ENCODE data around the gene CSMD2. TPM values are rescaled to one million over a fixed set of nuclear protein-coding genes. Genes with fewer than 3 reads are reported as not detected.

The CSMD2 gene
- total RNA-seq, 1 experiment from 2014 or later = 2.8 TPM

DNA sequence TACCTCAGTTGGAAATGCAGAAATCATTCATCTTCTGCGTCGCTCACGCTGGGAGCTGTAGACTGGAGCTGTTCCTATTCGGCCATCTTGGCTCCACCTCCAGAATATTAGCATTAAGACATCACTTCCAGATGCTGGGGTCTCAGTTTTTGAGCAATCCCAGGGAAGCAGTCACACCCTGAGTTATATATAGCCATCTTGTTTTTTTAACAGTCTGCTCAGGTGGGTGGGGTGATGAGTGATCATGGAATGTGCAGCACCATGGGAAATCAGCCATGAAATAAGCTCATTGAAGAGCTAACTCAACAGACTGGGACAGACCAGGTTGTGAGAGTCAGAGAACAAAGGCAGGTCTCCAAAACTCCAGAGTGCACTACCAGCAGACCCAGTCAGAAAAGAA lies 328.1 kb downstream of the CSMD2 start:
- H3K36me3 ChIP-seq (ENCODE audit: insufficient read depth, low read length, poor library complexity, severe bottlenecking) = no peaks in the 10 kb centered on the region
- no TSS peak for BruUV-seq (replicated peaks)
- H3K27me3 ChIP-seq (replicated peaks; ENCODE audit: insufficient read depth, low read depth, low read length, poor library complexity) = no peaks in the 10 kb centered on the region
- no peak overlapping the region for H3K4me3 ChIP-seq (ENCODE audit: low read depth, low read length, poor library complexity, severe bottlenecking)
- ChIA-PET POLR2A (ENCODE audit: low non-redundant PET) (no interaction called here), CTCF (no interaction called here)
- no peak overlapping the region for H3K27ac ChIP-seq (ENCODE audit: low read depth, low read length, poor library complexity, severe bottlenecking)
- no peaks in the 10 kb centered on the region for H3K4me1 ChIP-seq (ENCODE audit: insufficient read depth, low read length, poor library complexity, severe bottlenecking)
- intact Hi-C loops (cut with micrococcal nuclease; ENCODE audit: unreplicated experiment) = no loop called here
- no peak for DNase-seq (ENCODE audit: low spot score)
- H3K9me3 ChIP-seq (ENCODE audit: low read depth, low read length, poor library complexity, severe bottlenecking) = no peaks in the 10 kb centered on the region
- TF ChIP-seq, protein P1, sequence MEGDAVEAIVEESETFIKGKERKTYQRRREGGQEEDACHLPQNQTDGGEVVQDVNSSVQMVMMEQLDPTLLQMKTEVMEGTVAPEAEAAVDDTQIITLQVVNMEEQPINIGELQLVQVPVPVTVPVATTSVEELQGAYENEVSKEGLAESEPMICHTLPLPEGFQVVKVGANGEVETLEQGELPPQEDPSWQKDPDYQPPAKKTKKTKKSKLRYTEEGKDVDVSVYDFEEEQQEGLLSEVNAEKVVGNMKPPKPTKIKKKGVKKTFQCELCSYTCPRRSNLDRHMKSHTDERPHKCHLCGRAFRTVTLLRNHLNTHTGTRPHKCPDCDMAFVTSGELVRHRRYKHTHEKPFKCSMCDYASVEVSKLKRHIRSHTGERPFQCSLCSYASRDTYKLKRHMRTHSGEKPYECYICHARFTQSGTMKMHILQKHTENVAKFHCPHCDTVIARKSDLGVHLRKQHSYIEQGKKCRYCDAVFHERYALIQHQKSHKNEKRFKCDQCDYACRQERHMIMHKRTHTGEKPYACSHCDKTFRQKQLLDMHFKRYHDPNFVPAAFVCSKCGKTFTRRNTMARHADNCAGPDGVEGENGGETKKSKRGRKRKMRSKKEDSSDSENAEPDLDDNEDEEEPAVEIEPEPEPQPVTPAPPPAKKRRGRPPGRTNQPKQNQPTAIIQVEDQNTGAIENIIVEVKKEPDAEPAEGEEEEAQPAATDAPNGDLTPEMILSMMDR (conservative IDR thresholded peaks at IDR 0.05; ENCODE audit: low read depth, low read length) = no peak
- no peak for TF ChIP-seq EZH2 (IDR thresholded peaks at IDR 0.05; ENCODE audit: borderline replicate concordance, low read depth, low read length, poor library complexity, severe bottlenecking)

DNA sequence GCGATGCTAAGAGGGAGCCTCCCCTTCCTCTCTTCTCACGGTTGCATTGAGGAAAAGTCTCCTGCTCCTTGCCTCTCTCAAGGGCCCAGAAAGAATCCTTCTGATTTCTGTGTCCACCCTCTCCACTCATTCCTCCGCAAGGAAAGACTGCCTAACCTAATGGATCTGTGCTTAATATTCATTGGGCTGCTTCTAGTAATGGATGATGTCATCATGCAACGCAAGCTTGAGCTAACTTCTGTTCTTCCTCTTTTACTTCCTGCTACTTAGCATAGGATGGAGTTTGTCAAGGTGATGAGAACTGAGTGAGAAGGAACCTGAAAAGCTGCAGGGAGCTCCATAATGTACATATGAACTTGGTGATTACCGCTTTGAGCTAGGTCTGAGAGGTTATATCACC lies 336.4 kb downstream of the CSMD2 start:
- no peak overlapping the region for H3K27ac ChIP-seq (ENCODE audit: low read depth, low read length, poor library complexity, severe bottlenecking)
- intact Hi-C loops (cut with micrococcal nuclease; ENCODE audit: unreplicated experiment) = no loop called here
- BruUV-seq (replicated peaks) = no TSS peak
- H3K9me3 ChIP-seq (ENCODE audit: low read depth, low read length, poor library complexity, severe bottlenecking) = no peaks in the 10 kb centered on the region
- no peaks in the 10 kb centered on the region for H3K27me3 ChIP-seq (replicated peaks; ENCODE audit: insufficient read depth, low read depth, low read length, poor library complexity)
- no peaks in the 10 kb centered on the region for H3K36me3 ChIP-seq (ENCODE audit: insufficient read depth, low read length, poor library complexity, severe bottlenecking)
- no peak overlapping the region for H3K4me3 ChIP-seq (ENCODE audit: low read depth, low read length, poor library complexity, severe bottlenecking)
- no peaks in the 10 kb centered on the region for H3K4me1 ChIP-seq (ENCODE audit: insufficient read depth, low read length, poor library complexity, severe bottlenecking)
- ChIA-PET CTCF (no interaction called here), POLR2A (ENCODE audit: low non-redundant PET) (no interaction called here)
- DNase-seq (ENCODE audit: low spot score) = no peak
- TF ChIP-seq, protein P1 (conservative IDR thresholded peaks at IDR 0.05; ENCODE audit: low read depth, low read length) = no peak
- TF ChIP-seq EZH2 (IDR thresholded peaks at IDR 0.05; ENCODE audit: borderline replicate concordance, low read depth, low read length, poor library complexity, severe bottlenecking) = no peak

DNA sequence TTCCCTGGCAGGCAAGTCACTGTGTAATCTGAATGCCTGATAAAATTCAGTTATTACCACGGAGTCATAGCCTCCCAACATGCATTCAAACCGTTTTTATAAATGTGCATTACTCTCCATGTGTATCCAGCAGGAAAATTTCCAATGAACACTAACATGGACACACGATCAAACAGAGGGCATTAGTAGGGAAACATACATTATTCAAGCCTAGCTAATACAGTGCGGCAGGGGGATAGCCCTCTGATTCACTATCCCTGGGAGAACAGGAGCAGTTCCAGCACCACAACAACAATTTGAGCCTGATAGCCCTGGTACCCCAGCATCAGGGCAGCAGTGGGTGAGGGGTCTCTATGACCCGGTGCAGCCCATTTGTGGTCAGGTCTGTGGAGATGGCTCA lies 337.0 kb downstream of the CSMD2 start:
- intact Hi-C loops (cut with micrococcal nuclease; ENCODE audit: unreplicated experiment) = no loop called here
- TF ChIP-seq, protein P1 (conservative IDR thresholded peaks at IDR 0.05; ENCODE audit: low read depth, low read length) = no peak
- TF ChIP-seq EZH2 (IDR thresholded peaks at IDR 0.05; ENCODE audit: borderline replicate concordance, low read depth, low read length, poor library complexity, severe bottlenecking) = no peak
- H3K4me1 ChIP-seq (ENCODE audit: insufficient read depth, low read length, poor library complexity, severe bottlenecking) = no peaks in the 10 kb centered on the region
- ChIA-PET CTCF (no interaction called here), POLR2A (ENCODE audit: low non-redundant PET) (no interaction called here)
- H3K27me3 ChIP-seq (replicated peaks; ENCODE audit: insufficient read depth, low read depth, low read length, poor library complexity) = no peaks in the 10 kb centered on the region
- no TSS peak for BruUV-seq (replicated peaks)
- no peak overlapping the region for H3K4me3 ChIP-seq (ENCODE audit: low read depth, low read length, poor library complexity, severe bottlenecking)
- DNase-seq (ENCODE audit: low spot score) = no peak
- no peak overlapping the region for H3K27ac ChIP-seq (ENCODE audit: low read depth, low read length, poor library complexity, severe bottlenecking)
- no peaks in the 10 kb centered on the region for H3K9me3 ChIP-seq (ENCODE audit: low read depth, low read length, poor library complexity, severe bottlenecking)
- no peaks in the 10 kb centered on the region for H3K36me3 ChIP-seq (ENCODE audit: insufficient read depth, low read length, poor library complexity, severe bottlenecking)
